HG03460 (cell line): ENCODE results near the gene MYO16.
A peak's percentile ranks its signal among the peaks of the same experiment; 100 is the strongest.
"Not testable (repeated sequence)": the region's sequence is repeated elsewhere in the genome, so short reads cannot be mapped to it uniquely, and the experiment has no call there.

Experiments used
- ATAC-seq: cut with Tn5 transposase; IDR thresholded peaks from one replicate; pipeline ENCODE4 v1.9.1; 2021; ENCODE audit not compliant: unreplicated experiment

Gene MYO16

GRCh38 chr13:108860418-108860817 is 231.0 kb downstream of the MYO16 start:
- no peak for ATAC-seq

- no peak for ATAC-seq
These were observed 247.9 kb downstream of the MYO16 start for GRCh38 chr13:108877300-108877699.

GRCh38 chr13:108878732-108879131 is 249.3 kb downstream of the MYO16 start:
- ATAC-seq = no peak

GRCh38 chr13:108889324-108889984 is 260.0 kb downstream of the MYO16 start:
- no peak for ATAC-seq

- ATAC-seq = no peak
These were observed 265.9 kb downstream of the MYO16 start for GRCh38 chr13:108895220-108895704.

GRCh38 chr13:108897955-108898354 is 268.5 kb downstream of the MYO16 start:
- peak; percentile 63 for ATAC-seq

GRCh38 chr13:108902405-108903155 is 273.2 kb downstream of the MYO16 start:
- ATAC-seq = no peak

- no peak for ATAC-seq
These were observed 274.2 kb downstream of the MYO16 start for GRCh38 chr13:108903613-108904012.

GRCh38 chr13:108911807-108912206 is 282.4 kb downstream of the MYO16 start:
- no peak for ATAC-seq

- ATAC-seq = not testable (repeated sequence)
These were observed 284.3 kb downstream of the MYO16 start for GRCh38 chr13:108913731-108914130.

- peak; percentile 31 for ATAC-seq
These were observed 285.8 kb downstream of the MYO16 start for GRCh38 chr13:108915095-108915633.

- ATAC-seq = peak; percentile 93
These were observed 286.5 kb downstream of the MYO16 start for GRCh38 chr13:108915634-108916512.

GRCh38 chr13:108917581-108917980 is 288.2 kb downstream of the MYO16 start:
- ATAC-seq = no peak

GRCh38 chr13:108919036-108919907 is 289.9 kb downstream of the MYO16 start:
- no peak for ATAC-seq

- ATAC-seq = no peak
These were observed 290.7 kb downstream of the MYO16 start for GRCh38 chr13:108920137-108920536.

GRCh38 chr13:108921238-108921637 is 291.8 kb downstream of the MYO16 start:
- no peak for ATAC-seq

GRCh38 chr13:108922108-108922507 is 292.7 kb downstream of the MYO16 start:
- ATAC-seq = no peak

GRCh38 chr13:108923386-108924047 is 294.1 kb downstream of the MYO16 start:
- no peak for ATAC-seq

- no peak for ATAC-seq
These were observed 294.7 kb downstream of the MYO16 start for GRCh38 chr13:108924134-108924533.

GRCh38 chr13:108924541-108924940 is 295.1 kb downstream of the MYO16 start:
- no peak for ATAC-seq
